Osteoblast (primary cell): ENCODE measurements around the gene PROKR2. TPM values are rescaled to one million over a fixed set of nuclear protein-coding genes. Genes with fewer than 3 reads are reported as not detected.

Experiments used
- DNase-seq: peaks from one replicate; pipeline ENCODE4 v3.0.0; 2011; ENCODE audit warnings: low spot score, mixed read lengths; ENCODE audit not compliant: insufficient read length; ENCODE audit errors: missing footprints
- H2AFZ ChIP-seq: 2 replicates; pipeline ENCODE4 v1.6.0; 2011; ENCODE audit warnings: mild to moderate bottlenecking, low read length
- H3K27ac ChIP-seq: 2 replicates; pipeline ENCODE4 v1.5.1; 2011; ENCODE audit warnings: mild to moderate bottlenecking, low read depth, low read length, moderate library complexity
- H3K27me3 ChIP-seq: 2 replicates; pipeline ENCODE4 v1.6.0; 2012; ENCODE audit warnings: mild to moderate bottlenecking, control low read depth, inconsistent platforms, low read length, moderate library complexity; ENCODE audit not compliant: insufficient read depth
- H3K36me3 ChIP-seq: 2 replicates; pipeline ENCODE4 v1.5.1; 2011; ENCODE audit warnings: mild to moderate bottlenecking, low read length, control low read depth, moderate library complexity; ENCODE audit not compliant: insufficient read depth
- H3K4me1 ChIP-seq: 2 replicates; pipeline ENCODE4 v1.5.1; 2011; ENCODE audit warnings: mild to moderate bottlenecking, low read length, control low read depth, moderate library complexity; ENCODE audit not compliant: insufficient read depth
- H3K4me2 ChIP-seq: 2 replicates; pipeline ENCODE4 v1.6.0; 2011; ENCODE audit warnings: mild to moderate bottlenecking, low read length; ENCODE audit not compliant: insufficient read depth
- H3K4me3 ChIP-seq: fragments of 200-600 bp; sonication (generic); 3 replicates; pipeline ENCODE4 v1.5.1; 2012; ENCODE audit warnings: mild to moderate bottlenecking, low read length, inconsistent platforms; ENCODE audit not compliant: insufficient read depth
- H3K79me2 ChIP-seq: 2 replicates; pipeline ENCODE4 v1.6.0; 2012; ENCODE audit warnings: mild to moderate bottlenecking, low read length, control low read depth, inconsistent platforms; ENCODE audit not compliant: insufficient read depth
- H3K9me3 ChIP-seq: 2 replicates; pipeline ENCODE4 v1.5.1; 2011; ENCODE audit warnings: low read depth, low read length, control low read depth
- H4K20me1 ChIP-seq: 2 replicates; pipeline ENCODE4 v1.6.0; 2012; ENCODE audit warnings: mild to moderate bottlenecking, low read length, control low read depth; ENCODE audit not compliant: insufficient read depth
- CTCF ChIP-seq: IDR thresholded peaks from 2 replicates; pipeline ENCODE4 v1.5.1; 2011; ENCODE audit warnings: mild to moderate bottlenecking, low read depth, low read length, moderate library complexity; ENCODE audit errors: extremely low read depth
- total RNA-seq: library from RNA; depleted of rRNA; stranded (reverse); fragments of >200 nt; gene quantifications from 2 replicates; pipeline ENCODE4 v1.2.3, GENCODE V29; 2012

Gene PROKR2
- total RNA-seq, 1 donor, result not detected

GRCh38 chr20:5331340-5331739 lies 14.6 kb upstream of the PROKR2 start:
- Histone ChIP-seq H3K27me3 (peaks cover 4% of the 10 kb centered on the region), H3K79me2 (no peaks in the 10 kb centered on the region), H3K4me3 (no peak overlapping the region), H3K36me3 (no peaks in the 10 kb centered on the region), H3K27ac (no peak overlapping the region), H3K4me1 (no peaks in the 10 kb centered on the region), H3K9me3 (no peaks in the 10 kb centered on the region), H2AFZ (no peak overlapping the region), H3K4me2 (no peak overlapping the region), H4K20me1 (no peaks in the 10 kb centered on the region)
- DNase-seq, result no peak
- no peak for TF ChIP-seq CTCF

- Histone ChIP-seq H3K27me3 (peaks cover 9% of the 10 kb centered on the region), H3K4me2 (no peak overlapping the region), H3K9me3 (no peaks in the 10 kb centered on the region), H3K4me3 (no peak overlapping the region), H3K36me3 (no peaks in the 10 kb centered on the region), H2AFZ (peak overlapping the region; percentile 2), H3K27ac (no peak overlapping the region), H3K4me1 (no peaks in the 10 kb centered on the region), H4K20me1 (no peaks in the 10 kb centered on the region), H3K79me2 (no peaks in the 10 kb centered on the region)
- TF ChIP-seq CTCF, result no peak
- no peak for DNase-seq
These were observed 11.5 kb upstream of the PROKR2 start for GRCh38 chr20:5328268-5328667.

- no peak overlapping the region for H3K4me2 ChIP-seq
- H3K4me3 ChIP-seq, result no peak overlapping the region
- no peaks in the 10 kb centered on the region for H3K79me2 ChIP-seq
- no peaks in the 10 kb centered on the region for H3K9me3 ChIP-seq
- no peaks in the 10 kb centered on the region for H3K36me3 ChIP-seq
- H3K27me3 ChIP-seq, result peaks cover 9% of the 10 kb centered on the region
- no peak for TF ChIP-seq CTCF
- H4K20me1 ChIP-seq, result no peaks in the 10 kb centered on the region
- DNase-seq, result no peak
- H2AFZ ChIP-seq, result no peak overlapping the region
- no peak overlapping the region for H3K27ac ChIP-seq
- no peaks in the 10 kb centered on the region for H3K4me1 ChIP-seq
These were observed 10.6 kb upstream of the PROKR2 start for GRCh38 chr20:5327356-5327755.

- Histone ChIP-seq H3K4me3 (no peak overlapping the region), H2AFZ (no peak overlapping the region), H3K4me2 (no peak overlapping the region), H3K9me3 (no peaks in the 10 kb centered on the region), H3K4me1 (no peaks in the 10 kb centered on the region), H3K79me2 (no peaks in the 10 kb centered on the region), H3K36me3 (no peaks in the 10 kb centered on the region), H4K20me1 (no peaks in the 10 kb centered on the region), H3K27me3 (peaks cover 31% of the 10 kb centered on the region), H3K27ac (no peak overlapping the region)
- TF ChIP-seq CTCF, result no peak
- no peak for DNase-seq
These were observed 957 bp downstream of the PROKR2 start for GRCh38 chr20:5315807-5316187.
